K562 (cell line): ENCODE measurements around the gene ZBTB43. TPM values are rescaled to one million over a fixed set of nuclear protein-coding genes. Genes with fewer than 3 reads are reported as not detected.

Experiments
- CCAR2 ChIP-seq: fragments of 200-400 bp; formaldehyde crosslinking; IDR thresholded peaks from 2 replicates; pipeline ENCODE4 v1.6.1; 2017; ENCODE audit warnings: mild to moderate bottlenecking, low read depth, low read length
- FOXA1 ChIP-seq: fragments of 450-650 bp; IDR thresholded peaks from 2 replicates; pipeline ENCODE4 v1.6.1; 2016; ENCODE audit warnings: mild to moderate bottlenecking, borderline replicate concordance
- HSF4 ChIP-seq: fragments of 250-450 bp; sonication (Bioruptor Pico); IDR thresholded peaks from 2 replicates; pipeline ENCODE4 v2.1.2; 2022; ENCODE audit warnings: mild to moderate bottlenecking, moderate library complexity, borderline replicate concordance
- MTF1 ChIP-seq: fragments of 250-450 bp; sonication (Bioruptor Pico); IDR thresholded peaks from 2 replicates; pipeline ENCODE4 v1.9.0; 2021; ENCODE audit warnings: moderate library complexity, mild to moderate bottlenecking, inconsistent platforms, borderline replicate concordance
- PBX2 ChIP-seq, 2 experiments: IDR thresholded peaks in 1 of 2; conservative IDR thresholded peaks in 1 of 2; 2 replicates each; pipeline ENCODE4 v1.6.1; 2016; ENCODE audit warnings: low read depth in 2 of 2, mild to moderate bottlenecking in 1 of 2, missing compliant biosample characterization in 1 of 2, missing genetic modification characterization in 1 of 2, moderate library complexity in 1 of 2
- PHF8 ChIP-seq: fragments of 200-600 bp; sonication (generic); IDR thresholded peaks from 2 replicates; pipeline ENCODE4 v1.6.1; 2012; ENCODE audit warnings: mixed run types, mild to moderate bottlenecking, inconsistent platforms, low read length, moderate library complexity, borderline replicate concordance
- PKNOX1 ChIP-seq: fragments of 450-650 bp; IDR thresholded peaks from 2 replicates; pipeline ENCODE4 v1.6.1; 2016
- ZNF12 ChIP-seq: sonication (generic); formaldehyde crosslinking; IDR thresholded peaks from 2 replicates; pipeline ENCODE4 v1.4.0; 2020; ENCODE audit warnings: mild to moderate bottlenecking, missing genetic modification reagents
- ZNF280A ChIP-seq: fragments of 450-650 bp; IDR thresholded peaks from 2 replicates; pipeline ENCODE4 v1.6.1; 2018; ENCODE audit warnings: mild to moderate bottlenecking, low read depth; ENCODE audit not compliant: partially characterized antibody
- ZNF282 ChIP-seq: sonication (generic); formaldehyde crosslinking; IDR thresholded peaks from 2 replicates; pipeline ENCODE4 v1.8.1; 2023; ENCODE audit warnings: missing genetic modification reagents
- polyA plus RNA-seq, 8 experiments: library from polyadenylated mRNA; depleted of rRNA in 4 of 8; stranded (reverse) in 5 of 8; unstranded in 3 of 8; fragments of >200 nt; fragmentation: Nextera tagmentation in 2 of 8; fragmentation: Illumina TruSeq in 1 of 8; extraction: Ambion mirVana in 2 of 8; extraction: Trizol in 1 of 8; gene quantifications; 2 replicates each; pipeline versions ENCODE4 v1.2.1 to v1.2.3, GENCODE V29; 2011 to 2014; ENCODE audit warnings: inconsistent platforms in 1 of 8, missing spikeins in 1 of 8
- total RNA-seq, 7 experiments: library from RNA; depleted of rRNA in 6 of 7; stranded (reverse); fragments of >200 nt in 6 of 7; fragmentation: Illumina TruSeq in 2 of 7; extraction: Trizol in 2 of 7; gene quantifications; 2 replicates each; pipeline versions ENCODE4 v1.2.1 to v1.2.3, GENCODE V29; 2011 to 2021; ENCODE audit warnings: low replicate concordance in 1 of 7

The ZBTB43 gene
- total and polyA plus RNA-seq, 9 of the 15 experiments (the other 6 are each of a cell fraction or from before 2014, with no cell fraction given), result 3.9 to 17.2 (median 9.1) TPM

- no peak for TF ChIP-seq PBX2 (CRISPR knock-in tag; IDR thresholded peaks at IDR 0.05; ENCODE audit: low read depth)
- 0 out of 2 replicates have a peak, but pooled peaks have one; percentile 15 for TF ChIP-seq PBX2 (tag; conservative IDR thresholded peaks at IDR 0.05; ENCODE audit: low read depth)
- peak; percentile 43 for TF ChIP-seq ZNF280A
- TF ChIP-seq PHF8, result no peak
- TF ChIP-seq CCAR2, result no peak
- TF ChIP-seq ZNF12 (CRISPR knock-in tag), result no peak
- TF ChIP-seq FOXA1, result no peak
- TF ChIP-seq HSF4 (CRISPR knock-in tag), result no peak
- peak; percentile 6; the same call in 1 of the 2 replicates for TF ChIP-seq PKNOX1
- TF ChIP-seq MTF1 (CRISPR knock-in tag), result no peak
- TF ChIP-seq ZNF282, result no peak
Measured at GRCh38 chr9:126818482-126818881, 13.6 kb downstream of the ZBTB43 start (continued).
